Hepatocyte (in vitro differentiated cells): ENCODE results near the gene ACACB.

Experiments
- CTCF ChIP-seq: fragments of 200-600 bp; sonication (generic); IDR thresholded peaks from 2 replicates; pipeline ENCODE4 v1.5.1; 2016; ENCODE audit warnings: antibody characterized with exemption, mild to moderate bottlenecking; ENCODE audit not compliant: poor library complexity
- EZH2 ChIP-seq: fragments of 200-600 bp; sonication (generic); IDR thresholded peaks from 2 replicates; pipeline ENCODE4 v1.6.1; 2016; ENCODE audit warnings: antibody characterized with exemption, mild to moderate bottlenecking, borderline replicate concordance

DNA sequence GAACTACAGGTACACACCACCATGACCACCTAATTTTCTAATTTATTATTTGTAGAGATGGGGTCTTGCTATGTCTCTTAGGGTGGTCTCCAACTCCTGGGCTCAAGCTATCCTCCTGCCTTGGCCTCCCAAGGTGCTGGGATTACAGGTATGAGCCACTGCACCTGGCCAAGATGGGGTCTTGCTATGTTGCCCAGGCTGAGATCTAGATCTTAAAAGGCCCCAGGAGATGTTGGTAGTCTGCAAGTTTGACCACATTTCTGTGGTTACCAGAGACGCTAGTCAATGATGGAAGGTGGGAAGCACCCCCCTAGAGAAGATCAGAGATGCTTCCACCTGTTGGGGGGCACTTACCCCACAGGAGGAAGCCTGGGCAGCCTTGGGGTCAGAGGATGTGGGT lies 158.0 kb downstream of the ACACB start:
- TF ChIP-seq CTCF (no peak), EZH2 (no peak)
